IMR-90 (cell line): Measurements from ENCODE around the gene XAGE3.
"Not testable (repeated sequence)": the region's sequence is repeated elsewhere in the genome, so short reads cannot be mapped to it uniquely, and the experiment has no call there.

Source experiments
- FOS ChIP-seq: fragments of 150-350 bp; IDR thresholded peaks from 2 replicates; pipeline ENCODE4 v1.6.1; 2016; ENCODE audit warnings: low read depth, low read length
- POLR2A ChIP-seq: IDR thresholded peaks from 2 replicates; pipeline ENCODE4 v1.6.1; 2012; ENCODE audit warnings: mild to moderate bottlenecking, low read depth, low read length

DNA sequence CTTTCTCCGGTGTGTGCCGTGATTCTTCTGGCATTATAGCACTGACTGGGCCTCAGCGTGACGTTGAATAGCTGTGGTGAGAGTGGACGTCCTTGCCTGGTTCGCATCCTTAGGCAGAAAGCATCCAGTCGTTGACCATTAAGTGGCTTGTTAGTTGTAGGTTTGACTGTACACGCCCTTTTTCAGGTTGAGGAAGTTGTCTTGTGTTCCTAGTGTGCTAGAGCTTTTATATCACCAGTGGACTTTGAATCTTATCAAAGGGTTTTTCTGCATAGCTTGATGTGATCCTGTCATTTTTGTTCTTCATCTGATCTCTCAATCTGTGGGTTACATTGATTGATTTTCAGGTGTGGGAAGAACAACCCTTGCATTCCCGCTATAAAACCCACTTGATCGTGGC is 37.6 kb upstream of the XAGE3 start:
- not testable (repeated sequence) for TF ChIP-seq POLR2A, FOS
